Panc1 (cell line): Measurements from ENCODE around the gene BICDL2.

Source experiments
- POLR2AphosphoS5 ChIP-seq: IDR thresholded peaks from 2 replicates; pipeline ENCODE4 v1.6.1; 2012; ENCODE audit warnings: mild to moderate bottlenecking, low read depth, low read length, moderate library complexity
- TF ChIP-seq, protein P1 (sequence below): fragments of 450-650 bp; IDR thresholded peaks from 2 replicates; pipeline ENCODE4 v1.5.1; 2017; ENCODE audit warnings: mild to moderate bottlenecking

DNA sequence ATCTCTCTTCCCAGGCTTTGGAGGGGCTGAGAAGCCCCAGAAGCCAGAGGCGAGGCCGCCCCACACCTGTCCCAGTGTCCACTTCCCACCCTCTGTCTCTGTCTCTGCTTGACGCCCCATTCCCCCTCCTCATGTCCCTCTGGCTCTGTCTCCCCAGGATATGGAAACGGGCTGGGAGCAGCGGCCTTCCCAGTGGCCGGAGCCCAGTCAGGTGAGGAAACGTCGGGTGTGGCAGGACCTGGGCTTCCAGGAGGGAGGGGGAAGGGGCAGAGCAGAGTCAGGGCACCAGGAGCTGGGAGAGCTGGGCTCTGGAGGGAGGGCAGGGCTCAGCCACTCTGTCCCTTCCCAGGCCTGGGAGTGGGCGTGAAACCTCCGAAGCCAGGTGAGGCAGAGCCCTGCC is 45.9 kb downstream of the BICDL2 start:
- TF ChIP-seq POLR2AphosphoS5: no peak
- TF ChIP-seq, protein P1, sequence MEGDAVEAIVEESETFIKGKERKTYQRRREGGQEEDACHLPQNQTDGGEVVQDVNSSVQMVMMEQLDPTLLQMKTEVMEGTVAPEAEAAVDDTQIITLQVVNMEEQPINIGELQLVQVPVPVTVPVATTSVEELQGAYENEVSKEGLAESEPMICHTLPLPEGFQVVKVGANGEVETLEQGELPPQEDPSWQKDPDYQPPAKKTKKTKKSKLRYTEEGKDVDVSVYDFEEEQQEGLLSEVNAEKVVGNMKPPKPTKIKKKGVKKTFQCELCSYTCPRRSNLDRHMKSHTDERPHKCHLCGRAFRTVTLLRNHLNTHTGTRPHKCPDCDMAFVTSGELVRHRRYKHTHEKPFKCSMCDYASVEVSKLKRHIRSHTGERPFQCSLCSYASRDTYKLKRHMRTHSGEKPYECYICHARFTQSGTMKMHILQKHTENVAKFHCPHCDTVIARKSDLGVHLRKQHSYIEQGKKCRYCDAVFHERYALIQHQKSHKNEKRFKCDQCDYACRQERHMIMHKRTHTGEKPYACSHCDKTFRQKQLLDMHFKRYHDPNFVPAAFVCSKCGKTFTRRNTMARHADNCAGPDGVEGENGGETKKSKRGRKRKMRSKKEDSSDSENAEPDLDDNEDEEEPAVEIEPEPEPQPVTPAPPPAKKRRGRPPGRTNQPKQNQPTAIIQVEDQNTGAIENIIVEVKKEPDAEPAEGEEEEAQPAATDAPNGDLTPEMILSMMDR: no peak
